Stimulated activated naive CD8-positive, alpha-beta T cell treated with anti-CD3 and anti-CD28 coated beads, Interleukin-15, amount 100 ng/mL, for 72 hours (primary cell): Measurements from ENCODE around the gene NFATC3.

Experiments used
- ATAC-seq: fragments of 150-1000 bp; cut with Tn5 transposase; 2 replicates; pipeline ENCODE4 v1.10.0; 2021; ENCODE audit warnings: mild to moderate bottlenecking, moderate library complexity
- DNase-seq, 2 donors: peaks; one replicate each; pipeline ENCODE4 v3.0.0; 2021 to 2022
- H3K27ac Mint-ChIP-seq, 2 donors: one replicate each; pipeline ENCODE4 v1.8.0; 2022; ENCODE audit warnings: mild to moderate bottlenecking in 2 of 2, mixed read lengths in 2 of 2, moderate library complexity in 2 of 2
- H3K27me3 Mint-ChIP-seq: one replicate; pipeline ENCODE4 v1.8.0; 2022; ENCODE audit warnings: mixed read lengths
- H3K4me1 Mint-ChIP-seq: one replicate; pipeline ENCODE4 v1.8.0; 2022; ENCODE audit warnings: mild to moderate bottlenecking, mixed read lengths
- H3K4me3 Mint-ChIP-seq, 2 donors: one replicate each; pipeline ENCODE4 v1.8.0; 2022; ENCODE audit warnings: mild to moderate bottlenecking in 2 of 2, mixed read lengths in 2 of 2, moderate library complexity in 1 of 2
- H3K9me3 Mint-ChIP-seq, 2 donors: one replicate each; pipeline ENCODE4 v1.8.0; 2022; ENCODE audit warnings: mixed read lengths in 2 of 2

Gene NFATC3

GRCh38 chr16:68259007-68259825 lies 174.0 kb downstream of the NFATC3 start:
- Mint-ChIP-seq H3K9me3 (no peaks in the 10 kb centered on the region), H3K27me3 (no peaks in the 10 kb centered on the region), H3K4me1 (peaks cover 33% of the 10 kb centered on the region), H3K27ac (no peak overlapping the region), H3K4me3 (no peak overlapping the region)
- no peak for ATAC-seq
- no peak for DNase-seq

GRCh38 chr16:68263559-68264127 lies 178.5 kb downstream of the NFATC3 start:
- H3K9me3 Mint-ChIP-seq: no peaks in the 10 kb centered on the region
- DNase-seq (no peak), ATAC-seq (no peak)
- peak overlapping the region; percentile 86 to 95 for H3K4me3 Mint-ChIP-seq
- peaks cover 60% of the 10 kb centered on the region for H3K4me1 Mint-ChIP-seq
- H3K27me3 Mint-ChIP-seq: no peaks in the 10 kb centered on the region
- H3K27ac Mint-ChIP-seq: peak overlapping the region; percentile 91 to 96

DNA sequence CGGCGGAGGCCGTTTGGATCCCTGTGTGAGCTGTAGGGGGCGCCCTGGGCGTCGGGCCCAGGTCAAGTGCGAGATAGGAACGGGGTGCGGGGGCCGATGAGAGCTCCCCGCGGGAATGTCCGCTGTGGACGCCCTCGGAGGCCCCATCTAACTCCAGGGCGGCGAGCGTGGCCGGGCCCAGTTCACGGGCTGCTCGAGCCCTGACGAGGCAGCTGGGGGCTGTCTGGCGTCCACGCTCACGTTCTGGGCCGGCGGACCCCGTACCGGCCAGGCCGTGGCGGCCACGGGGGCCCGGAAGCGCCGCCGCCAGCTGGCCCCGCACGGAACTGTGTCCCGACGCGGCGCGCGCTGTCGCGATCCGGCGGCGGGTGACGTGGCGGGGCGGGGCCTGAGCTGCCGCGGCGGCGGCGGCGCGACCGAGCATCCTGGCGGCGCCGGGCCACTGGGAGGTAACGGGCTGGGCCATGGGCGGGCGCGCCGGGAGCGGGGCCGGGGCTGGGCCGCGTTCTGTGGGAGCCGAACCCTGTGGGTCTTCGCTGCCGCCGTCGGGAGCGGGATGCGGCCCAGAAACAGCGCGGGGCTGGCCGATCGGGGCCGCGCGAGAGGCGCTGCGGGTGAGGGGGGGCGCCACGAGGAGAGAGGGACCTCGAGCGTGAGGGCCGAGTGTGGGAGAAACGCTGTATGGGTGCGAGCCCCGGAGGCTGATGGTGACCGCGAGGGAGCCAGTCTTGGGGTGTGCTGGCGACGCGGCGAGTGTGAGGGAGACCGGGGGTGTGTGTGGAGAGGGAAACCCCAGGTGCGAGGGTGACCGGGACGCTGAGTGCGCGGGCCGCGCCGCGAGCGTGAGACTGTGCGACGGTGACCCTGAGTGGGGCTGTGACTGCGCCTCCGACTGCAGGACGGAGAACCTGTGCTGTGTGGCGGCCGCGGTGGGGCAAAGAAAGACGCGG lies 179.2 kb downstream of the NFATC3 start, which contains the start of gene SLC7A6:
SLC7A6 (plus strand) TSS at position 399 of the 950 bp plus-strand sequence. CDS start 10,201 bp downstream, outside the sequence.
- Mint-ChIP-seq H3K27me3 (no peaks in the 10 kb centered on the region), H3K9me3 (no peaks in the 10 kb centered on the region), H3K4me1 (peaks cover 67% of the 10 kb centered on the region), H3K27ac (peak within 1 kb of the TSS; percentile 95 to 96), H3K4me3 (peak within 1 kb of the TSS; percentile 87 to 95)
- ATAC-seq: peak; percentile 81
- peak; percentile 92 for DNase-seq

DNA sequence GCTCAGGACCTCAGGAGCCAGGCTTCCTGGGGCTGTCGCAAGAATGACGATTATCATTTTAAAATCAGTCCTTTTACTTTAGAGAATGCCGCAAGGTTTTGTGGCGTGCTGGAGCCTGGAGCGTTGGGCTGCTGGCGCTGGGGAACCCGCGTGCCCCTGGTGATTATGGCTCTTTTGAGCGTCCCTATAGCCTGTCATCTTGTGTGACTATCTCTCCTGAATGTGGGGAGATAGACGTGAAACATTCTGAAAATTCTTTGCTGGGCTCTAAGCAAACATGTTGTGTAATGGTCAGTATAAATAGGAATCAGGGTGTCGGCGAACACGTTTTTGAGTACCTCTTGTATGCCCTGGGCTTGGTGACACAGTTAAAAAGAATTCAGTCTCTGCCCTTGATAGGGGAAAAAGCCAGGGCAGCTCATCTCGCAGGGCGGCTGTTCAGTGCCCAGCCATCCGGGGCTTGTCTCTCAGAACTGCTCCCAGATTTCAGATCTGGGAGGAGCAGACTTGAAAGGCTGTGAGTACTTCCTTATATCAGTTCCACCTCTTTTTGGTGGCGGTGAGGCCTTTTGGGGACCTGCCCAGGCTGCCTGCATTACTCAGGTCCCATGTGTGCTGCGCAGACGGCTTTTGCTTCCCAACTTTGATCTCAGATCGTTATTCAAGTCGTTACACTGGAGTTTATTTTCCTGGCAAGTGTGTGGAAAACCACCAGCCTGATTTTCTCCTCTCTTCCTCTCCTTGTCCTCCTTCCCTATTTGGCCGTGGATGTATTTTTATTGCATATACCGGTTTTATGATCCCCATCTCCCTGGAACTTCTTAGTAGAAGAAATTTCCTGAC lies 180.1 kb downstream of the NFATC3 start:
- Mint-ChIP-seq H3K27me3 (no peaks in the 10 kb centered on the region), H3K9me3 (no peaks in the 10 kb centered on the region), H3K4me1 (peaks cover 76% of the 10 kb centered on the region), H3K4me3 (peak overlapping the region; percentile 87 to 95), H3K27ac (peak overlapping the region; percentile 95 to 96)
- DNase-seq (peak in 1 of 2 donors; percentile 52), ATAC-seq (peak; percentile 18)

DNA sequence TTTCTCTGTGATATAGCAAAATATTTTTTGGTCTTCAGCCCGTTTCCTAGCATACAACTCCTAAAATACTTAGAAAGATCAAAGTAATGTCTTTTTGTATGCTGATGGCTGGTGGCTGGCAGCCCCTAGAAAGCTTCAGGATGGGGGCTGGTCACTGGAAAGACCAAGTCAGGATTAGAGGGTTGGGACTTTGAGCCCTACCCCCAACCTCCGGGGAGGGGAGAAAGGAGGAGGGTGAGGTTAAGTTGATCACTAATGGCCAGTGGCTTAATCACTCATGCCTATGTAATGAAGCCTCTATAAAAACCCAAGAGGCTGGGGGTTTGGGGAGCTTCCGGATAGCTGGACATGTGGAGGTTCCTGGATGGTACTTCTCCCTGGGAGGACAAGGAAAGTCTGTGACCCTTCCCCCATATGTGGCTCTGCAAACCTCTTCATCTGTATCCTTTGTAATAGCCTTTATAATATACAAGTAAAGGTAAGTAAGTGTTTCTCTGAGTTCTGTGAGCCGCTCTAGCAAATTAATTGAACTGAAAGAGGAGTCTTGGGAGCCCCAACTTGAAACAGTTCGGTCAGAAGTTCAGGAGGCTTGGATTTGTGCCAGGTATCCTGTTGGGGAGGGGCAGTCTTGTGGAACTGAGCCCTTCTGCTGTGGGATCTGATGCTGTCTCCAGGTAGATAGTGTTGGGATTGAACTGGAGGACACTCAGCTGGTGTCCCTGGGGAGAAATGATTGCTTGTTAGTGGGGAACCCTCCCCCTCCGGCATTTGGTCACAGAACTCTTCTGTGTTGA lies 182.6 kb downstream of the NFATC3 start:
- DNase-seq (no peak), ATAC-seq (no peak)
- Mint-ChIP-seq H3K27me3 (no peaks in the 10 kb centered on the region), H3K4me3 (peak overlapping the region; percentile 70 to 78), H3K27ac (peak overlapping the region; percentile 65 to 77), H3K9me3 (no peaks in the 10 kb centered on the region), H3K4me1 (peaks cover 86% of the 10 kb centered on the region)

GRCh38 chr16:68269793-68270192 lies 184.6 kb downstream of the NFATC3 start:
- Mint-ChIP-seq H3K9me3 (no peaks in the 10 kb centered on the region), H3K27ac (peak overlapping the region; percentile 92 to 99), H3K4me3 (peak overlapping the region; percentile 66 to 76), H3K4me1 (peaks cover 94% of the 10 kb centered on the region), H3K27me3 (no peaks in the 10 kb centered on the region)
- ATAC-seq: peak; percentile 47
- DNase-seq: no peak

- Mint-ChIP-seq H3K27ac (peak overlapping the region; percentile 92 to 99), H3K4me3 (peak overlapping the region; percentile 66 to 76), H3K4me1 (peaks cover 98% of the 10 kb centered on the region), H3K9me3 (no peaks in the 10 kb centered on the region), H3K27me3 (no peaks in the 10 kb centered on the region)
- DNase-seq: no peak
- peak; percentile 80 for ATAC-seq
Observed at GRCh38 chr16:68270353-68270752, 185.2 kb downstream of the NFATC3 start.

- Mint-ChIP-seq H3K9me3 (no peaks in the 10 kb centered on the region), H3K27ac (peak overlapping the region; percentile 66 to 86), H3K27me3 (no peaks in the 10 kb centered on the region), H3K4me3 (peak overlapping the region; percentile 67 to 80), H3K4me1 (peaks cover 88% of the 10 kb centered on the region)
- DNase-seq (no peak), ATAC-seq (no peak)
Observed at GRCh38 chr16:68272507-68273209, 187.5 kb downstream of the NFATC3 start.

DNA sequence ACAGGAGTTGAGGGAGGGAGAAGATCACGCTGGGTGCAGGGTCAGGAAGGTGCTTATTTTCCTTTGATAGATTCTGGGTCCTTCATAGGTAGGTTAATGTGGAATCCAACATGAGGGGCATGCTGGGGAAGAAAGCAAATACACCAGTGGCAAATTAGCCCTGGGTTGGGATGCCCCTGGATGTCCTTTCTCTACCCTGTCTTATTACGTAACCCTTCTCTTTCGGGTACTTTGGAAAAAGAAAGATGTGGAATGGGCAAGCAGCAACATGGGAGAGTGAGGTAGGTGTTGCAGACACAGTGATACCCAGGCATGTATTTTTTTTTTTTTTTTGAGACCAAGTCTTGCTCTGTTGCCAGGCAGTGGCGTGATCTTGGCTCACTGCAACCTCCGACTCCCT lies 188.3 kb downstream of the NFATC3 start:
- H3K9me3 Mint-ChIP-seq: no peaks in the 10 kb centered on the region
- peak overlapping the region; percentile 66 to 86 for H3K27ac Mint-ChIP-seq
- ATAC-seq: no peak
- no peaks in the 10 kb centered on the region for H3K27me3 Mint-ChIP-seq
- peak overlapping the region; percentile 67 to 80 for H3K4me3 Mint-ChIP-seq
- no peak for DNase-seq
- H3K4me1 Mint-ChIP-seq: peaks cover 80% of the 10 kb centered on the region

DNA sequence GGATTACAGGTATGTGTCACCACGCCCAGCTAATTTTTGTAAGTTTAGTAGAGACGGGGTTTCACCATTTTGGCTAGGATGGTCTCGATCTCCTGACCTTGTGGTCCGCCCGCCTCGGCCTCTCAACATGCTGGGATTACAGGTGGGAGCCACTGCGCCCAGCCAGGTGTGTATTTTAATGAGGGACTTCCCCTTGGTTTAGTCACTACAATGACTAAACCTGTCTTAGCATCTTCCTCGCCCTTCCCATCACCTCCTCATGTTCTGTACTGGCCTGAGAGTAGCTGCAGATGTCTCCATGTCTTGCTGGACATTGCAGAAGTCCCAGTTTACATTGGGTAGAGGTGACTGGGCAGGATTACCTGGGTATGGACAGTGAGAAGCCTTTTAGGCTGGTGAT lies 188.7 kb downstream of the NFATC3 start:
- ATAC-seq: no peak
- Mint-ChIP-seq H3K4me1 (peaks cover 77% of the 10 kb centered on the region), H3K9me3 (no peaks in the 10 kb centered on the region), H3K4me3 (peak overlapping the region; percentile 49 to 80), H3K27me3 (no peaks in the 10 kb centered on the region), H3K27ac (peak overlapping the region; percentile 66 to 93)
- no peak for DNase-seq

GRCh38 chr16:68274441-68274840 lies 189.3 kb downstream of the NFATC3 start:
- H3K4me1 Mint-ChIP-seq: peaks cover 76% of the 10 kb centered on the region
- H3K27me3 Mint-ChIP-seq: no peaks in the 10 kb centered on the region
- H3K27ac Mint-ChIP-seq: peak overlapping the region; percentile 66 to 93
- H3K9me3 Mint-ChIP-seq: no peaks in the 10 kb centered on the region
- peak overlapping the region; percentile 64 to 80 for H3K4me3 Mint-ChIP-seq
- ATAC-seq: no peak
- no peak for DNase-seq

GRCh38 chr16:68275611-68276191 lies 190.5 kb downstream of the NFATC3 start:
- peak; percentile 92 for ATAC-seq

GRCh38 chr16:68276223-68276622 lies 191.1 kb downstream of the NFATC3 start:
- H3K4me3 Mint-ChIP-seq: peak overlapping the region; percentile 64 to 71
- H3K27me3 Mint-ChIP-seq: no peaks in the 10 kb centered on the region
- ATAC-seq (peak; percentile 2), DNase-seq (no peak)
- H3K9me3 Mint-ChIP-seq: no peaks in the 10 kb centered on the region
- H3K27ac Mint-ChIP-seq: peak overlapping the region; percentile 92 to 94
- H3K4me1 Mint-ChIP-seq: peaks cover 74% of the 10 kb centered on the region

More at GRCh38 chr16:68275611-68276191, 190.5 kb downstream of the NFATC3 start:
- H3K4me1 Mint-ChIP-seq: peaks cover 74% of the 10 kb centered on the region
- DNase-seq: peak in 1 of 2 donors; percentile 59
- H3K27ac Mint-ChIP-seq: peak overlapping the region; percentile 93 to 94
- H3K9me3 Mint-ChIP-seq: no peaks in the 10 kb centered on the region
- no peaks in the 10 kb centered on the region for H3K27me3 Mint-ChIP-seq
- H3K4me3 Mint-ChIP-seq: peak overlapping the region; percentile 64 to 71
